BJ (cell line): Measurements from ENCODE around the gene PTGR3. TPM values are rescaled to one million over a fixed set of nuclear protein-coding genes. Genes with fewer than 3 reads are reported as not detected.
A peak's percentile ranks its signal among the peaks of the same experiment; 100 is the strongest.

Experiments used
- CTCF ChIA-PET: fragments of 350-600 bp; formaldehyde crosslinking; extraction: SDS; loops from one replicate; lab custom pipeline; 2021; ENCODE audit warnings: antibody characterized with exemption, inconsistent platforms; lab: Yijun Ruan, JAX
- POLR2A ChIA-PET: fragments of 300-600 bp; sonication (Branson Sonifier 250); formaldehyde crosslinking; extraction: SDS; loops from one replicate; lab custom pipeline; 2021; ENCODE audit warnings: antibody characterized with exemption; lab: Charles Lee
- DNase-seq: peaks from one replicate; pipeline ENCODE4 v3.0.0-alpha.2; 2011; ENCODE audit warnings: low read depth
- H3K27me3 ChIP-seq: 2 replicates; pipeline ENCODE4 v1.6.0; 2011; ENCODE audit warnings: low read length; ENCODE audit not compliant: control insufficient read depth, insufficient read depth
- H3K36me3 ChIP-seq: 2 replicates; pipeline ENCODE4 v1.5.1; 2011; ENCODE audit warnings: low read length; ENCODE audit not compliant: control insufficient read depth, insufficient read depth
- H3K4me3 ChIP-seq: 2 replicates; pipeline ENCODE4 v1.5.1; 2011; ENCODE audit warnings: low read depth, mild to moderate bottlenecking, control low read depth, low read length
- polyA minus RNA-seq: library from RNA; depleted of rRNA, polyadenylated mRNA; stranded (reverse); fragments of >200 nt; gene quantifications from 2 replicates; pipeline ENCODE4 v1.2.3, GENCODE V29; 2011; rRNA and poly(A)+ RNA removed
- polyA plus RNA-seq: library from polyadenylated mRNA; depleted of rRNA; stranded (reverse); fragments of >200 nt; gene quantifications from 2 replicates; pipeline ENCODE4 v1.2.3, GENCODE V29; 2011; rRNA removed
- TF ChIP-seq, protein P1 (sequence below): IDR thresholded peaks from 2 replicates; pipeline ENCODE4 v1.5.1; 2011; ENCODE audit warnings: low read depth, mild to moderate bottlenecking, control low read depth, inconsistent platforms, low read length, moderate library complexity; ENCODE audit not compliant: insufficient read depth

PTGR3 gene, protein sequence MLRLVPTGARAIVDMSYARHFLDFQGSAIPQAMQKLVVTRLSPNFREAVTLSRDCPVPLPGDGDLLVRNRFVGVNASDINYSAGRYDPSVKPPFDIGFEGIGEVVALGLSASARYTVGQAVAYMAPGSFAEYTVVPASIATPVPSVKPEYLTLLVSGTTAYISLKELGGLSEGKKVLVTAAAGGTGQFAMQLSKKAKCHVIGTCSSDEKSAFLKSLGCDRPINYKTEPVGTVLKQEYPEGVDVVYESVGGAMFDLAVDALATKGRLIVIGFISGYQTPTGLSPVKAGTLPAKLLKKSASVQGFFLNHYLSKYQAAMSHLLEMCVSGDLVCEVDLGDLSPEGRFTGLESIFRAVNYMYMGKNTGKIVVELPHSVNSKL
- polyA plus RNA-seq (63.0 and 70.3 TPM in 2 replicates), polyA minus RNA-seq (58.4 and 99.1 TPM in 2 replicates)

DNA sequence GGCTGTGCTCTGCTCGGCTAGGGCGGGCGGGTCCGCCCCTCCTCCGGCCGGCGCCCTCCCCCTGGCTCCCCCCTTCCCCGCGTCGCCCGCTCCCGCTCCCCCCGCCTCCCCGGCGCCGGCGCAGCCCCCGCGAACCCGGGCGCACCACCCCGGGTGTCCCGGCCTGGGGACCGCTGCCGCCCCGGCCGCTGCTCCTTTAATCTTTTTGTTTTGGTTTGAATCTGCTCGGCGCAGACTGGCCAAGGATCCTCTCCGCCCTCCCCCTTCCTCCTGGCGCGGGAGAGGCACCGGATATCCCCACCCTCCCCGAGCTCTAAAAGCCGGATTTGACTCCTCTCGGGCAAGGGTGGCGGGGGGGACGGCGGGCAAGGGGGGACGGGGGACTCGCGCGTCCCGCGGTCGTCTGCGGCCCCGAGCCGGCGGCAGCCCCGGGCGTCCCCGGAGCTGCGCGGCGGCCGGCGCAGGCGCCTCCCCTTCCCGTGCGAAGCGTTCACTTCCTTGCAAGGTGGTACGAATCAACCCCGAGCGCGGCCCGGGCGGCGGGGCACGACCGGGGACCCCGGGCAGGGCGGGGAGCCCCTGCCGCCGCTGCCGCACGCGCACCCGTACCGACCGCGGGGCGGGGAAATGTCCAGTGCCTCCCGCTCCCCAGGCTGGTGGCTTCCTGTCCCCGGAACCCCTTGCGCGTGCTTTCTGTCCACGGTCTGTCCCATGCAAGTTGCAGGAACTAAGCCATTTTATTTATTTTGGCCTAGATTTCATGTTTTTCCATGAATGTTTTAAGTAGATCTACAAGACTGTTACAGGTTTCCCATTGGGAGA, at the start of gene PTGR3:
PTGR3 (minus strand) TSS at position 11 of the 822 bp plus-strand sequence. CDS start 81 bp downstream, outside the sequence.
- TF ChIP-seq, protein P1, sequence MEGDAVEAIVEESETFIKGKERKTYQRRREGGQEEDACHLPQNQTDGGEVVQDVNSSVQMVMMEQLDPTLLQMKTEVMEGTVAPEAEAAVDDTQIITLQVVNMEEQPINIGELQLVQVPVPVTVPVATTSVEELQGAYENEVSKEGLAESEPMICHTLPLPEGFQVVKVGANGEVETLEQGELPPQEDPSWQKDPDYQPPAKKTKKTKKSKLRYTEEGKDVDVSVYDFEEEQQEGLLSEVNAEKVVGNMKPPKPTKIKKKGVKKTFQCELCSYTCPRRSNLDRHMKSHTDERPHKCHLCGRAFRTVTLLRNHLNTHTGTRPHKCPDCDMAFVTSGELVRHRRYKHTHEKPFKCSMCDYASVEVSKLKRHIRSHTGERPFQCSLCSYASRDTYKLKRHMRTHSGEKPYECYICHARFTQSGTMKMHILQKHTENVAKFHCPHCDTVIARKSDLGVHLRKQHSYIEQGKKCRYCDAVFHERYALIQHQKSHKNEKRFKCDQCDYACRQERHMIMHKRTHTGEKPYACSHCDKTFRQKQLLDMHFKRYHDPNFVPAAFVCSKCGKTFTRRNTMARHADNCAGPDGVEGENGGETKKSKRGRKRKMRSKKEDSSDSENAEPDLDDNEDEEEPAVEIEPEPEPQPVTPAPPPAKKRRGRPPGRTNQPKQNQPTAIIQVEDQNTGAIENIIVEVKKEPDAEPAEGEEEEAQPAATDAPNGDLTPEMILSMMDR: no peak
- POLR2A ChIA-PET: no interaction called here
- no peaks in the 10 kb centered on the region for H3K27me3 ChIP-seq
- CTCF ChIA-PET: interaction anchor here (0.7 to 1.4 kb wide), 4 partner anchors 8 to 270 kb away, joined by 3 to 5 read pairs (median 3); no protein-coding TSS in a partner anchor
- DNase-seq: no peak
- peak within 1 kb of the TSS; percentile 68 for H3K4me3 ChIP-seq
- H3K36me3 ChIP-seq: peaks cover 3% of the 10 kb centered on the region

DNA sequence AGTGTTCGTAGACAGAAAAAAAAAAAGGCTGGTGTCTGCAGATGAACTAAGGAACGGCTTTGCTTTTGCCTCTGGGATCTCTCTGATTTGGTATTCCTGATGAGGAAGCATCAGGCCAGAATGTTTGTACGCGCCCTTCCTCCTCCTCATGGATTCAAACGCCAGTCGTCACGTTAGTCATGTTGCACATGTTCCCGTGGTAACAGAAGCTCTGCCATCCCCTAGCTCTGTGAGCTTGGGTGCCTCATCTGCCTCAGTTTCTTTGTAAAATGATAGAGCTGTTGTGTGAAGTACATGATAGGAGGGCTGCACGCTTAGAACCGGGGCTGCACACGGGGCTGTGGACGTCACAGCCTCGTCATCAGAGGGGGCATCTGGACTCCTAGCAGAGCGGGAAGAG, 48.7 kb upstream of the PTGR3 start:
- DNase-seq: no peak
- CTCF ChIA-PET: interaction anchor here (1.3 kb wide), 1 partner anchor 221 kb away, joined by 5 read pairs; no protein-coding TSS in a partner anchor
- TF ChIP-seq, protein P1: no peak
- no peaks in the 10 kb centered on the region for H3K27me3 ChIP-seq
- H3K36me3 ChIP-seq: no peaks in the 10 kb centered on the region; the same call in none of the 2 replicates
- POLR2A ChIA-PET: interaction anchor here (0.5 kb wide), 1 partner anchor 341 kb away, joined by 3 read pairs; no protein-coding TSS in a partner anchor
- no peak overlapping the region for H3K4me3 ChIP-seq

DNA sequence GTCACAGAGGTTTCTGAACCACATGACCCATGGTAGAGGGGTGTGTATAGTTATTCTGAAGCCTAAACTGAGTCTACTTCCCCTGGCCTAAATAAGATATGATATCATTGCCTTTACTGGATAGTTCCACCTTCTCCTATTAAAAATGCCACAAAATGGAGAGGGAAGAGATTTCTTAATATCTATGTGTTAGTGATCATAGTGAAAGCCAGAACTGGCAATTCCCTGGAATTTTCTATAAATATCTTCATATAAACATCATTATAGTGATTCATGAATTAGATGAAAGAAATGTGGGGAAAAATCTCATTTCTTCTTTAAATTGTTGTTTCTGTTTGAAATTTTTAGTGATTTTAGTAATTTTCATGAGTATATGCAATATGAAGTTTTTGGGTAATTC, 47.4 kb upstream of the PTGR3 start:
- Histone ChIP-seq H3K4me3 (no peak overlapping the region), H3K27me3 (no peaks in the 10 kb centered on the region), H3K36me3 (no peaks in the 10 kb centered on the region; the same call in none of the 2 replicates)
- ChIA-PET CTCF (no interaction called here), POLR2A (no interaction called here)
- TF ChIP-seq, protein P1: no peak
- no peak for DNase-seq

DNA sequence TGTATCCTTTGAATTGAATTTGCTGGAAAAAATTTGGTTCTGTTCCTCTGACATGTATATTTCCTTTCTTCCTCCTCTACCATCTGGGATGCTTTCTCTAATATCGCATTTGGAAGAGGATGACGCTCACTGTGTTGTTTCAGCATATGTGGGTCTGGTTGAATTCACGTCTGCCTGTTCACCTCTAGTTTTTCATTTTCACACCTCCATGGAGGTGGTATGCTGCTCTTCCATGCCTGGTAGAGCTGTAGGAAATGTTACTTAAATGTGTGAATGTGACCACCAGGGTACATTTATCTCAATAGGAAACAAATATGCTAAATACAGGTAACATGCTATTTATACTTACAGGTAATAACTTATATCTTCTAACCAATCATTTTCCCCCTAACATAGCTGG, 46.2 kb upstream of the PTGR3 start:
- TF ChIP-seq, protein P1: no peak
- Histone ChIP-seq H3K27me3 (no peaks in the 10 kb centered on the region), H3K4me3 (no peak overlapping the region), H3K36me3 (no peaks in the 10 kb centered on the region; the same call in 1 of the 2 replicates)
- ChIA-PET CTCF (no interaction called here), POLR2A (no interaction called here)
- no peak for DNase-seq

DNA sequence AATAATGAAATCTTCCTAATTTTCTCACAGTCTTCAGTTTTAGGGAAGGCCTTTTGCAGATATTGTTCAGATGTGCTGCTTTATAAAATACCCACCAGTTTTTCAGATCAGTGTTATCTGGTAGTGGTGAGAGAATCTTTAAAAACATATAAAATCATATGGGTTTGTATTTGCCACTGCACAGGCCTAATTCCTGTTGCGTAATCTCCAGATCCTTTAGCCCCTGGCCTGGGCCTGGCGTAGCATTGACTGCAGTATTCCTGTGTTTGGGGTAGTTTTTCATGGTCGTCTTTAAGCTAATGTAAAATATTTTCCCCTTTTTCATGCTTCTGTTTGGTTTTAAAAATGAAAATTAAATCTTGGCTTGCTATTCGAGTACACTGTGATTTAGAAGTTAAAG, 44.8 kb upstream of the PTGR3 start:
- ChIA-PET POLR2A (no interaction called here), CTCF (no interaction called here)
- TF ChIP-seq, protein P1: no peak
- Histone ChIP-seq H3K27me3 (no peaks in the 10 kb centered on the region), H3K4me3 (no peak overlapping the region), H3K36me3 (no peaks in the 10 kb centered on the region; the same call in 1 of the 2 replicates)
- no peak for DNase-seq
